Osteocyte (in vitro differentiated cells): Measurements from ENCODE around the gene RAB18. TPM values are rescaled to one million over a fixed set of nuclear protein-coding genes. Genes with fewer than 3 reads are reported as not detected.

ENCODE experiments used
- DNase-seq: peaks from one replicate; pipeline ENCODE4 v3.0.0; 2021; ENCODE audit warnings: mixed read lengths; ENCODE audit not compliant: unreplicated experiment; ENCODE audit errors: extremely low spot score
- H3K27ac Mint-ChIP-seq: one replicate; pipeline ENCODE4 v1.8.0; 2021; ENCODE audit warnings: mild to moderate bottlenecking, mixed read lengths; ENCODE audit not compliant: unreplicated experiment
- H3K27me3 Mint-ChIP-seq: one replicate; pipeline ENCODE4 v1.8.0; 2021; ENCODE audit warnings: mixed read lengths; ENCODE audit not compliant: unreplicated experiment
- H3K36me3 Mint-ChIP-seq: one replicate; pipeline ENCODE4 v1.8.0; 2021; ENCODE audit warnings: mixed read lengths; ENCODE audit not compliant: unreplicated experiment
- H3K4me1 Mint-ChIP-seq: one replicate; pipeline ENCODE4 v1.8.0; 2021; ENCODE audit warnings: mixed read lengths; ENCODE audit not compliant: unreplicated experiment
- H3K4me3 Mint-ChIP-seq: one replicate; pipeline ENCODE4 v1.8.0; 2021; ENCODE audit warnings: mild to moderate bottlenecking, moderate library complexity, mixed read lengths; ENCODE audit not compliant: unreplicated experiment
- H3K9me3 Mint-ChIP-seq: one replicate; pipeline ENCODE4 v1.8.0; 2021; ENCODE audit warnings: mixed read lengths; ENCODE audit not compliant: unreplicated experiment
- total RNA-seq: library from RNA; stranded (reverse); gene quantifications from 2 replicates; pipeline ENCODE4 v1.2.1, GENCODE V29; 2021
- TF ChIP-seq, protein P1 (sequence below): fragments of 200-600 bp; sonication (generic); IDR thresholded peaks from 2 replicates; pipeline ENCODE4 v1.5.0; 2021; ENCODE audit warnings: antibody characterized with exemption, mild to moderate bottlenecking, moderate library complexity

The RAB18 gene
- total RNA-seq, 1 donor from 2014 or later = 142 TPM

DNA sequence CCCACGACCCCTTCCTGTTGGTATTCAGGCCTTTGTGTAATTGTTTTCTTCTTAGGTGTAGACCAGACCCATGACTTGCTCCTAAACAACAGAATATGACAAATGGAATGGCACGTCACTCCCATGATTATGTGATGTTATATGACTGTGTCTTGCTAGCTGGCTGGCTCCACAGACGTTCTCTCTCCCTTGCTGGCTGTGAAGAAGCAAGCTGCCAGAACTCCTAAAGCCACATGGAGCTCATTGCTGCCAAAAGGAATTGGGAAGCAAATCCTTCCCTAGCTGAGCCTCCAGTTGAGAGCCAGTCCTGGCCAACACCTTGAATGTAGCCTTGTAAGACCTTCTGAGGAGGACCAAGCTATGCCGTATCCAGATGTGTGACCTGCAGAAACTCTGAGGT, 74.2 kb downstream of the RAB18 start:
- peaks cover 9% of the 10 kb centered on the region for H3K9me3 Mint-ChIP-seq
- no peaks in the 10 kb centered on the region for H3K36me3 Mint-ChIP-seq
- H3K27me3 Mint-ChIP-seq = no peaks in the 10 kb centered on the region
- TF ChIP-seq, protein P1, sequence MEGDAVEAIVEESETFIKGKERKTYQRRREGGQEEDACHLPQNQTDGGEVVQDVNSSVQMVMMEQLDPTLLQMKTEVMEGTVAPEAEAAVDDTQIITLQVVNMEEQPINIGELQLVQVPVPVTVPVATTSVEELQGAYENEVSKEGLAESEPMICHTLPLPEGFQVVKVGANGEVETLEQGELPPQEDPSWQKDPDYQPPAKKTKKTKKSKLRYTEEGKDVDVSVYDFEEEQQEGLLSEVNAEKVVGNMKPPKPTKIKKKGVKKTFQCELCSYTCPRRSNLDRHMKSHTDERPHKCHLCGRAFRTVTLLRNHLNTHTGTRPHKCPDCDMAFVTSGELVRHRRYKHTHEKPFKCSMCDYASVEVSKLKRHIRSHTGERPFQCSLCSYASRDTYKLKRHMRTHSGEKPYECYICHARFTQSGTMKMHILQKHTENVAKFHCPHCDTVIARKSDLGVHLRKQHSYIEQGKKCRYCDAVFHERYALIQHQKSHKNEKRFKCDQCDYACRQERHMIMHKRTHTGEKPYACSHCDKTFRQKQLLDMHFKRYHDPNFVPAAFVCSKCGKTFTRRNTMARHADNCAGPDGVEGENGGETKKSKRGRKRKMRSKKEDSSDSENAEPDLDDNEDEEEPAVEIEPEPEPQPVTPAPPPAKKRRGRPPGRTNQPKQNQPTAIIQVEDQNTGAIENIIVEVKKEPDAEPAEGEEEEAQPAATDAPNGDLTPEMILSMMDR = no peak
- H3K4me3 Mint-ChIP-seq = no peak overlapping the region
- no peak for DNase-seq
- no peaks in the 10 kb centered on the region for H3K4me1 Mint-ChIP-seq
- H3K27ac Mint-ChIP-seq = no peak overlapping the region

DNA sequence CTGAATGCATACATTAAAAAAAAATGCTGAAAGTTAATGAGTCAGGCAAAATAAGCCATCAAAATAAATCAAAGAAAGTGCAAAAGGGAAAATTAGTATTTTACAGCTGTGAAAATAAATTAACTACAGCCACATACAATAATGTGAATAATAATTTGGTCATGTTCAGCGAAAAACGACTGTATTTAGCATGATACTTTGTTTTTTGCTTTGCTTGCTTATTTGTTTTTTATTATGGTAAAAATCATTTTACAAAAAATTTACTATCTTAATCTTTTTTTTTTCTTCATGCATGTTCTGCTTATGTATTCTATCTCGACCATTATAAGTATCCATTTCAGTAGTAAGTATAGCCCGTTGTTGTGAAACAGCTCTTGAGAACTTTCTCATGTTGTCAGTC, 77.1 kb downstream of the RAB18 start:
- H3K27ac Mint-ChIP-seq = no peak overlapping the region
- TF ChIP-seq, protein P1 = no peak
- no peak overlapping the region for H3K4me3 Mint-ChIP-seq
- no peak for DNase-seq
- peaks cover 2% of the 10 kb centered on the region for H3K36me3 Mint-ChIP-seq
- peaks cover 5% of the 10 kb centered on the region for H3K9me3 Mint-ChIP-seq
- no peaks in the 10 kb centered on the region for H3K4me1 Mint-ChIP-seq
- no peaks in the 10 kb centered on the region for H3K27me3 Mint-ChIP-seq

DNA sequence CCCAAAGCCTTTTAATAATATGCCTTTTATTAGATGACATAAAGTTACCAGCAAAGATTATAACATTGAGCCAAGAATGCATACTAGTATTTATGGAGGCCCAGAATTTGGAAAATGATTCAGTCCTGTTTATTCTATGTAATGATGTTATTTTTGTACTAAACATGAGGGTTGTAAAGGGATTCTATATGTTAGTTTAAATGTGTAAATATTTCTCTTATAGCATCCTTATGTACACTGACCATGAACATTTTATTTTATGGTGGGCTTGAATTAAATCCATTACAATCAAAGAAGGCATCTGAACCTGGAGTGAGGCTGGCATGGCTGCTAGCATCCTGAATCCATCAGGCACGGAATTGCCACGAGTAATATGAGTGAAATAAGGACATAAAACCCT, 80.2 kb downstream of the RAB18 start:
- Mint-ChIP-seq H3K36me3 (peaks cover 2% of the 10 kb centered on the region), H3K27me3 (peaks cover 11% of the 10 kb centered on the region), H3K4me3 (no peak overlapping the region), H3K9me3 (peaks cover 15% of the 10 kb centered on the region), H3K27ac (no peak overlapping the region), H3K4me1 (no peaks in the 10 kb centered on the region)
- TF ChIP-seq, protein P1 = no peak
- DNase-seq = no peak

Other genes starting within 250 kb of the RAB18 start
- 20.5 and 21.5 TPM in 2 replicates for gene MKX, start 241.5 kb downstream of the RAB18 start, total RNA-seq